GM12878 (cell line): ENCODE results near the gene SKAP1. TPM values are rescaled to one million over a fixed set of nuclear protein-coding genes. Genes with fewer than 3 reads are reported as not detected.

Experiments
- ATAC-seq: fragments of 200-7000 bp; cut with Tn5 transposase; 3 replicates; pipeline ENCODE4 v1.9.1; 2020; ENCODE audit warnings: mild to moderate bottlenecking, moderate library complexity
- BruUV-seq: library from RNA; stranded (reverse); fragments of 400-500 nt; replicated peaks from 2 replicates; lab custom pipeline; 2021; lab: Mats Ljungman, UMichigan
- CTCF ChIA-PET: fragments of 300-600 bp; sonication (Branson Sonifier 250); formaldehyde crosslinking; extraction: SDS; loops from one replicate; lab custom pipeline; 2021; ENCODE audit warnings: inconsistent platforms; lab: Yijun Ruan, JAX
- POLR2A ChIA-PET: fragments of 350-600 bp; formaldehyde crosslinking; extraction: SDS; loops from one replicate; lab custom pipeline; 2021; ENCODE audit warnings: inconsistent platforms; lab: Charles Lee
- RAD21 ChIA-PET: fragments of 300-600 bp; sonication (Branson Sonifier 250); formaldehyde crosslinking; loops from one replicate; lab custom pipeline; 2023; ENCODE audit warnings: antibody characterized with exemption; ENCODE audit not compliant: unreplicated experiment; lab: Charles Lee
- SMC1A ChIA-PET: fragments of 300-600 bp; sonication (Branson Sonifier 250); formaldehyde crosslinking; loops from one replicate; lab custom pipeline; 2023; ENCODE audit not compliant: unreplicated experiment, uncharacterized antibody; lab: Charles Lee
- DNase-seq: peaks from one replicate; pipeline ENCODE4 v3.0.0-alpha.2; 2011; ENCODE audit warnings: low read depth, low spot score
- FAIRE-seq: peaks from 3 replicates; lab custom pipeline; 2011; peaks lifted over from hg19 to GRCh38; lab: Jason Lieb, UNC
- H2AFZ ChIP-seq: 2 replicates; pipeline ENCODE4 v1.6.0; 2011; ENCODE audit warnings: low read depth, low read length, control low read depth; ENCODE audit not compliant: control insufficient read depth
- H3K27ac ChIP-seq: 2 replicates; pipeline ENCODE4 v1.5.1; 2011; ENCODE audit warnings: control low read depth; ENCODE audit not compliant: control insufficient read depth, insufficient read depth
- H3K27me3 ChIP-seq, 2 experiments: replicated peaks in 1 of 2; 2 replicates each; pipeline versions ENCODE4 v1.6.0 to v1.6.1; 2011; ENCODE audit warnings: low read length in 1 of 2; ENCODE audit not compliant: control insufficient read depth in 2 of 2, insufficient read depth in 2 of 2
- H3K36me3 ChIP-seq, 2 experiments: 2 replicates each; pipeline ENCODE4 v1.5.1; 2011; ENCODE audit warnings: low read length in 1 of 2; ENCODE audit not compliant: control insufficient read depth in 2 of 2, insufficient read depth in 2 of 2
- H3K4me1 ChIP-seq: 2 replicates; pipeline ENCODE4 v1.6.1; 2011; ENCODE audit warnings: mild to moderate bottlenecking, low read length, moderate library complexity, mixed read lengths; ENCODE audit not compliant: control insufficient read depth, insufficient read depth
- H3K4me2 ChIP-seq: 2 replicates; pipeline ENCODE4 v1.6.0; 2011; ENCODE audit warnings: control low read depth; ENCODE audit not compliant: control insufficient read depth, insufficient read depth
- H3K4me3 ChIP-seq: fragments of 200-600 bp; sonication (generic); 2 replicates; pipeline ENCODE4 v1.5.1; 2016
- H3K79me2 ChIP-seq: 2 replicates; pipeline ENCODE4 v1.6.0; 2011; ENCODE audit warnings: low read length; ENCODE audit not compliant: control insufficient read depth, insufficient read depth
- H3K9ac ChIP-seq: 2 replicates; pipeline ENCODE4 v1.8.0; 2011; ENCODE audit warnings: low read length, control low read depth, mixed read lengths; ENCODE audit not compliant: control insufficient read depth, insufficient read depth
- H3K9me3 ChIP-seq: replicated peaks from 3 replicates; pipeline ENCODE4 v1.5.1; 2011; ENCODE audit warnings: mild to moderate bottlenecking, low read length; ENCODE audit not compliant: control insufficient read depth, insufficient read depth
- H4K20me1 ChIP-seq: 2 replicates; pipeline ENCODE4 v1.6.0; 2011; ENCODE audit not compliant: control insufficient read depth, insufficient read depth
- BCL3 ChIP-seq: IDR thresholded peaks from 2 replicates; pipeline ENCODE4 v1.6.1; 2011; ENCODE audit warnings: borderline replicate concordance, low read depth, mild to moderate bottlenecking, moderate library complexity, low read length; ENCODE audit not compliant: insufficient read depth, poor library complexity, severe bottlenecking
- CBX3 ChIP-seq: fragments of 200-600 bp; sonication (generic); IDR thresholded peaks from 2 replicates; pipeline ENCODE4 v1.6.1; 2016; ENCODE audit warnings: low read depth, borderline replicate concordance
- ESRRA ChIP-seq: IDR thresholded peaks from 2 replicates; pipeline ENCODE4 v1.6.1; 2012; ENCODE audit warnings: mild to moderate bottlenecking, low read length, improper control_type of control experiment
- FOXK2 ChIP-seq: fragments of 450-650 bp; IDR thresholded peaks from 2 replicates; pipeline ENCODE4 v1.6.1; 2017; ENCODE audit warnings: mild to moderate bottlenecking, moderate library complexity
- FOXM1 ChIP-seq: IDR thresholded peaks from 2 replicates; pipeline ENCODE4 v1.6.1; 2012; ENCODE audit warnings: low read depth, mild to moderate bottlenecking, inconsistent platforms, low read length, moderate library complexity
- PML ChIP-seq: IDR thresholded peaks from 2 replicates; pipeline ENCODE4 v1.6.1; 2012; ENCODE audit warnings: low read length, inconsistent platforms
- RELB ChIP-seq: fragments of 450-650 bp; IDR thresholded peaks from 2 replicates; pipeline ENCODE4 v1.6.1; 2017; ENCODE audit warnings: low read depth, mild to moderate bottlenecking, moderate library complexity
- SPI1 ChIP-seq: IDR thresholded peaks from 2 replicates; pipeline ENCODE4 v1.6.1; 2011; ENCODE audit warnings: low read depth, mild to moderate bottlenecking, low read length, moderate library complexity, borderline replicate concordance; ENCODE audit not compliant: insufficient read depth
- SREBF1 ChIP-seq: IDR thresholded peaks from 2 replicates; pipeline ENCODE4 v1.6.1; 2012; ENCODE audit warnings: mild to moderate bottlenecking, low read length
- SUPT20H ChIP-seq: IDR thresholded peaks from 2 replicates; pipeline ENCODE4 v1.6.1; 2011; ENCODE audit warnings: low read depth, mild to moderate bottlenecking, low read length, moderate library complexity, borderline replicate concordance; ENCODE audit not compliant: control insufficient read depth
- ZNF207 ChIP-seq: fragments of 450-650 bp; IDR thresholded peaks from 2 replicates; pipeline ENCODE4 v1.6.1; 2014; ENCODE audit warnings: antibody characterized with exemption, mild to moderate bottlenecking, borderline replicate concordance
- in situ Hi-C: fragments of 300-500 bp; cut with MboI; formaldehyde crosslinking; loops from 9 replicates; pipeline ENCODE4 v1.14.3; 2018; ENCODE audit warnings: mixed read lengths
- intact Hi-C: fragments of 100-400 bp; cut with micrococcal nuclease; formaldehyde crosslinking; loops from one replicate; pipeline ENCODE4 v1.14.2; 2022; ENCODE audit not compliant: unreplicated experiment
- polyA plus RNA-seq, 11 experiments: library from polyadenylated mRNA; depleted of rRNA in 4 of 11; unstranded in 6 of 11; stranded (reverse) in 5 of 11; fragments of >200 nt; fragmentation: Nextera tagmentation in 4 of 11; fragmentation: Illumina TruSeq in 1 of 11; extraction: Ambion mirVana in 4 of 11; extraction: Trizol in 1 of 11; gene quantifications; 1 replicate in 1 of 11; 2 replicates in 10 of 11; pipeline versions ENCODE4 v1.2.1 to v1.2.3, GENCODE V29; 2011 to 2016; ENCODE audit warnings: inconsistent platforms in 2 of 11, missing spikeins in 2 of 11, low read depth in 1 of 11
- total RNA-seq, 4 experiments: library from RNA; depleted of rRNA in 3 of 4; stranded (reverse); fragments of >200 nt in 3 of 4; fragmentation: Illumina TruSeq in 1 of 4; extraction: Trizol in 1 of 4; gene quantifications; 2 replicates each; pipeline versions ENCODE4 v1.2.1 to v1.2.3, GENCODE V29; 2013 to 2021

SKAP1 gene
- total and polyA plus RNA-seq, 10 of the 15 experiments (the other 5 are each of a cell fraction or from before 2014, with no cell fraction given): 17.1 to 97.6 (median 35.9) TPM

GRCh38 chr17:48335146-48335784, 94.7 kb downstream of the SKAP1 start:
- BruUV-seq: no TSS peak
- H3K27me3 ChIP-seq: no peaks in the 10 kb centered on the region
- ChIA-PET RAD21 (interaction anchor here (0.7 to 5.0 kb wide), 29 partner anchors 11 to 283 kb away, joined by 3 to 89 read pairs (median 4); partner anchors contain the start of genes HOXB4 and HOXB5), POLR2A (interaction anchor here (0.6 to 0.7 kb wide), 2 partner anchors 10 to 30 kb away, joined by 3 to 4 read pairs; no protein-coding TSS in a partner anchor), CTCF (interaction anchor here (0.7 to 8.2 kb wide), 52 partner anchors 8 to 299 kb away, joined by 3 to 107 read pairs (median 5); no protein-coding TSS in a partner anchor), SMC1A (interaction anchor here (0.6 to 4.8 kb wide), 37 partner anchors 9 to 264 kb away, joined by 3 to 51 read pairs (median 4); partner anchors contain the start of genes HOXB5 and SNX11)
- H3K79me2 ChIP-seq: no peaks in the 10 kb centered on the region
- no peak overlapping the region for H2AFZ ChIP-seq
- H4K20me1 ChIP-seq: no peaks in the 10 kb centered on the region
- H3K27ac ChIP-seq: no peak overlapping the region
- no peak overlapping the region for H3K9ac ChIP-seq
- DNase-seq: no peak
- in situ Hi-C loops (no loop called here), intact Hi-C loops (loop anchor here (5.0 to 10.0 kb wide), 4 partner anchors 70 to 308 kb away; no protein-coding TSS in a partner anchor)
- H3K4me2 ChIP-seq: no peak overlapping the region
- H3K9me3 ChIP-seq: no peaks in the 10 kb centered on the region
- ATAC-seq: no peak
- FAIRE-seq: peak; percentile 84
- peaks cover 10% of the 10 kb centered on the region; the same call in 1 of the 2 replicates for H3K4me1 ChIP-seq
- H3K4me3 ChIP-seq: no peak overlapping the region
- no peak for TF ChIP-seq SUPT20H
- TF ChIP-seq FOXK2: no peak
- TF ChIP-seq RELB: no peak
- TF ChIP-seq PML: no peak
- no peak for TF ChIP-seq CBX3
- no peak for TF ChIP-seq SPI1
- TF ChIP-seq BCL3: no peak
- TF ChIP-seq FOXM1: no peak
- TF ChIP-seq ZNF207: no peak
- no peak for TF ChIP-seq SREBF1
- TF ChIP-seq ESRRA: no peak
- no peaks in the 10 kb centered on the region; a peak in 1 of 4 replicates for H3K36me3 ChIP-seq
